ENCODE results near the gene CACNA1A.

Gene CACNA1A

DNA sequence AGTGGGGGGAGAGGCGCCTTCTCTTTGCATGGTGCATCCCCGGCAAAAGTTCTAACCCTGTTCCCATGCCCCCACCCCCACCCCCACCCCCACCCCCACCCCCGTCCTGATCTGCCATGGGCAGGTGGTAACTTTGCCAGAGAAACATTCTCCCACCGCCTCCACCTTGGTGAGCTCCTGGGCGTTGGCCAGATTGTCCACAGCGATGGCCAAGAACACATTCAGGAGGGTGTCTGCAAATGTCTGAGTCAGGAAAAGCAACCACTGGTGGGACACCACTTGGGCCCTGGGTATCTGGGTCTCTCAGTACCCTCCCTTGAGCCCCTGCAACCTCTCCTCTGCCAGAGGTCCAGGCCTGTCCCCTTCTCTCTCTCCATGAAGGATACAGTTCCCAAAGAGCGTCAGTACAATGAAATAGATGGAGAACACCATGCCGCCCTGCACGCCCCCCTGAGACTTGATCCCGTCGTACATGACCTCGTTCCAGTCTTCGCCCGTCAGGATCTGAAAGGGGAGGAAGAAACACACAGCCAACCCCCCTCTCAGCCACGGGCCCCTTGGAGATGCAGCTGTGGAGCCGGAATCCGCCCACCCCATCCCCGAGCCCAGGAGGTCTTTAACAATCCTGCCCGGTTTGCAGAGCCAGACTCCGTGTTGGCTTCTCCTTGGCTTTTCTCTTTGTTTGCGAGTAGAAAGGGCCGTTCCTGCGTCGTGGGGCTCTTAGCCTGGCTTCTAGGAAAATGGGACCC lies 202.7 kb downstream of the CACNA1A start:
- Histone ChIP-seq H3K9ac (ENCODE audit: low read length) (no peak overlapping the region), H3K4me1 (ENCODE audit: insufficient read depth, low read length, severe bottlenecking) (no peaks in the 10 kb centered on the region), H3K9me2 (ENCODE audit: low read depth, low read length) (no peaks in the 10 kb centered on the region), H3K27ac (ENCODE audit: low read depth, low read length, poor library complexity, severe bottlenecking) (no peak overlapping the region), H3K4me2 (ENCODE audit: low read length) (no peak overlapping the region), H3K27me3 (ENCODE audit: insufficient read depth, low read length) (peaks cover 2% of the 10 kb centered on the region; the same call in 1 of the 2 replicates), H3K4me3 (ENCODE audit: low read depth, low read length, poor library complexity, severe bottlenecking) (no peak overlapping the region), H4K20me1 (ENCODE audit: insufficient read depth, low read length) (no peaks in the 10 kb centered on the region), H3K79me2 (ENCODE audit: insufficient read depth, low read length) (no peaks in the 10 kb centered on the region), H2AFZ (ENCODE audit: low read length) (no peak overlapping the region), H3K36me3 (ENCODE audit: insufficient read depth, low read length) (no peaks in the 10 kb centered on the region), H3K9me3 (ENCODE audit: low read length) (no peaks in the 10 kb centered on the region), H3F3A (ENCODE audit: insufficient read depth, low read length) (no peaks in the 10 kb centered on the region)
- no peak for TF ChIP-seq EZH2 (IDR thresholded peaks at IDR 0.05; ENCODE audit: borderline replicate concordance, low read length)
- TF ChIP-seq, protein P1, sequence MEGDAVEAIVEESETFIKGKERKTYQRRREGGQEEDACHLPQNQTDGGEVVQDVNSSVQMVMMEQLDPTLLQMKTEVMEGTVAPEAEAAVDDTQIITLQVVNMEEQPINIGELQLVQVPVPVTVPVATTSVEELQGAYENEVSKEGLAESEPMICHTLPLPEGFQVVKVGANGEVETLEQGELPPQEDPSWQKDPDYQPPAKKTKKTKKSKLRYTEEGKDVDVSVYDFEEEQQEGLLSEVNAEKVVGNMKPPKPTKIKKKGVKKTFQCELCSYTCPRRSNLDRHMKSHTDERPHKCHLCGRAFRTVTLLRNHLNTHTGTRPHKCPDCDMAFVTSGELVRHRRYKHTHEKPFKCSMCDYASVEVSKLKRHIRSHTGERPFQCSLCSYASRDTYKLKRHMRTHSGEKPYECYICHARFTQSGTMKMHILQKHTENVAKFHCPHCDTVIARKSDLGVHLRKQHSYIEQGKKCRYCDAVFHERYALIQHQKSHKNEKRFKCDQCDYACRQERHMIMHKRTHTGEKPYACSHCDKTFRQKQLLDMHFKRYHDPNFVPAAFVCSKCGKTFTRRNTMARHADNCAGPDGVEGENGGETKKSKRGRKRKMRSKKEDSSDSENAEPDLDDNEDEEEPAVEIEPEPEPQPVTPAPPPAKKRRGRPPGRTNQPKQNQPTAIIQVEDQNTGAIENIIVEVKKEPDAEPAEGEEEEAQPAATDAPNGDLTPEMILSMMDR (IDR thresholded peaks at IDR 0.05; ENCODE audit: low read length) = no peak

- Histone ChIP-seq H3K4me1 (ENCODE audit: insufficient read depth, low read length, severe bottlenecking) (no peaks in the 10 kb centered on the region), H3K27me3 (ENCODE audit: insufficient read depth, low read length) (peaks cover 2% of the 10 kb centered on the region; the same call in 1 of the 2 replicates), H3F3A (ENCODE audit: insufficient read depth, low read length) (no peaks in the 10 kb centered on the region), H3K27ac (ENCODE audit: low read depth, low read length, poor library complexity, severe bottlenecking) (no peak overlapping the region), H2AFZ (ENCODE audit: low read length) (no peak overlapping the region), H4K20me1 (ENCODE audit: insufficient read depth, low read length) (no peaks in the 10 kb centered on the region), H3K9ac (ENCODE audit: low read length) (no peak overlapping the region), H3K36me3 (ENCODE audit: insufficient read depth, low read length) (no peaks in the 10 kb centered on the region), H3K9me2 (ENCODE audit: low read depth, low read length) (no peaks in the 10 kb centered on the region), H3K9me3 (ENCODE audit: low read length) (no peaks in the 10 kb centered on the region), H3K4me2 (ENCODE audit: low read length) (no peak overlapping the region), H3K79me2 (ENCODE audit: insufficient read depth, low read length) (no peaks in the 10 kb centered on the region), H3K4me3 (ENCODE audit: low read depth, low read length, poor library complexity, severe bottlenecking) (no peak overlapping the region)
- TF ChIP-seq EZH2 (IDR thresholded peaks at IDR 0.05; ENCODE audit: borderline replicate concordance, low read length) = no peak
- TF ChIP-seq, protein P1 (IDR thresholded peaks at IDR 0.05; ENCODE audit: low read length) = no peak
These were observed 203.6 kb downstream of the CACNA1A start for GRCh38 chr19:13302526-13303270.

DNA sequence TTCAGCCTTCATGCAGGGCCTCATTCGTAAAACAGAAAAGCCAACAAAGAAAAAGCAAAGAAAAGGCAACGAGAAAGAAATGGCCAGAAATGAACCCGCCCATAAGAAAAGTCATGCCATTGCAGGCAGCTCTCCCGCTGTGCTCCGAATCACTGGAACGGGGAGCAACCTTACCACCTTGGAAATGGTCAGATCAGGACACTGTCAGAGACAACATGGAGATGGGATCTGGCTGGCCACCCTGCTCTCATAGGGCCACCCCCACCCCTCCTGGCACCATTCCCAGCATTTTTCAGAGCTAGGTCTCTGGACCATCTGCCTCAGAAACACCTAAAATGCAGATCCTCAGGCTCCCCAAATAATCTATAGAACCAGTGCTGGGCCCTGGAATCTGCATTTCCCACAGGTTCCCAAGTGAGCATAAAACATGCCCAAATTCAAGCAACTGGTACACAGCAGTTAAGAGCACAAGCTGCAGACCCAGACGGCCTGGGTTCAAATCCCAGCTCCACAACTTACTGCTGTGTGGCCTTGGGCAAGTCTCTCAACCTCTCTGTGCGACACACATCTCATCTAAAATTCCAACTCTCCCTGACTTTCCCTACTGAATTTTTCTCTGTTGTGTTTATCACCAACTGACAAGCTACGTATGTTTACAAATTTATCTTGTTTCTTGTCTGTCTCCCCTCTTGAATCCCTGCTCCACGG lies 204.5 kb downstream of the CACNA1A start:
- Histone ChIP-seq H3K36me3 (ENCODE audit: insufficient read depth, low read length) (no peaks in the 10 kb centered on the region), H2AFZ (ENCODE audit: low read length) (no peak overlapping the region), H3K9me2 (ENCODE audit: low read depth, low read length) (no peaks in the 10 kb centered on the region), H3K4me2 (ENCODE audit: low read length) (no peak overlapping the region), H3K27me3 (ENCODE audit: insufficient read depth, low read length) (peaks cover 2% of the 10 kb centered on the region; the same call in 1 of the 2 replicates), H3K9ac (ENCODE audit: low read length) (no peak overlapping the region), H3K79me2 (ENCODE audit: insufficient read depth, low read length) (no peaks in the 10 kb centered on the region), H4K20me1 (ENCODE audit: insufficient read depth, low read length) (no peaks in the 10 kb centered on the region), H3K27ac (ENCODE audit: low read depth, low read length, poor library complexity, severe bottlenecking) (no peak overlapping the region), H3K4me3 (ENCODE audit: low read depth, low read length, poor library complexity, severe bottlenecking) (no peak overlapping the region), H3F3A (ENCODE audit: insufficient read depth, low read length) (no peaks in the 10 kb centered on the region), H3K4me1 (ENCODE audit: insufficient read depth, low read length, severe bottlenecking) (no peaks in the 10 kb centered on the region), H3K9me3 (ENCODE audit: low read length) (no peaks in the 10 kb centered on the region)
- TF ChIP-seq, protein P1 (IDR thresholded peaks at IDR 0.05; ENCODE audit: low read length) = no peak
- no peak for TF ChIP-seq EZH2 (IDR thresholded peaks at IDR 0.05; ENCODE audit: borderline replicate concordance, low read length)
